Activated naive CD4-positive, alpha-beta T cell treated with Interleukin-2 at 50 U/mL for 16 hours (primary cell): ENCODE data around the gene WDR91.
A peak's percentile ranks its signal among the peaks of the same experiment; 100 is the strongest.

Source experiments
- DNase-seq: peaks from one replicate; pipeline ENCODE4 v3.0.0-alpha.2; 2020

WDR91 gene

DNA sequence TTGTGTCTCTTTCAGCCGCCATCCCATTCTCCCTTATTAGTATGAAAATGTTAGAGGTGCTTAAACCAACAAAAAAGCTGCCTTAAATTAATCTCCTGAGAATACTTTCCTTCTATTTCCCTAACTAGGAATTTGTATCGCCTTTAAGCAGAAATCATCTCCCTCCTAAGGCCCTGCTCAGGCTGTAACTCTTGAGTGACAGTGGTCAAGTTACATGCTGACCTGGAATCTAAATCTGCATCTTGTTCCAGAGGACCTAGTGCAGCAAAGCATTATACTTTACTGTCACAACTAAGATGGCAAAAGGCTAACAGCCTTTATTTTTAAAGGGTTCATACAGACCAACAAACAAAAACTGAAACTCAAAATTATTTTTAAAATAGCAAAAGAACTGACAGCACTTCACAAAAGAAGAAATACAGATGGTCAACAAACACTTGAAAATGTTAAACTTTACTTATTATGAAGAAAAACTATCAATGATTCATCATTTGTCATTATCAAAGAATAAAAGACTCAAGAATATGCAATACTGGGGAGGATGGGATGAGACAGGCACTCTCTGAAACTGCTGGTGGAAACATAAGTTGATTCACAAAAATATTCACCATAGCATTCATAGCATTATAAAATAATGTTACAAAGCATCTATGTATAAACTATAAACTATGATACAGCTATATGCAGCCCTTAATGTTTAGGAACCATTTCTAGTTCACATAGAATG is 51.8 kb downstream of the WDR91 start:
- DNase-seq: no peak

GRCh38 chr7:135158874-135159273 is 52.5 kb downstream of the WDR91 start:
- no peak for DNase-seq

GRCh38 chr7:135158141-135158655 is 53.1 kb downstream of the WDR91 start:
- no peak for DNase-seq

DNA sequence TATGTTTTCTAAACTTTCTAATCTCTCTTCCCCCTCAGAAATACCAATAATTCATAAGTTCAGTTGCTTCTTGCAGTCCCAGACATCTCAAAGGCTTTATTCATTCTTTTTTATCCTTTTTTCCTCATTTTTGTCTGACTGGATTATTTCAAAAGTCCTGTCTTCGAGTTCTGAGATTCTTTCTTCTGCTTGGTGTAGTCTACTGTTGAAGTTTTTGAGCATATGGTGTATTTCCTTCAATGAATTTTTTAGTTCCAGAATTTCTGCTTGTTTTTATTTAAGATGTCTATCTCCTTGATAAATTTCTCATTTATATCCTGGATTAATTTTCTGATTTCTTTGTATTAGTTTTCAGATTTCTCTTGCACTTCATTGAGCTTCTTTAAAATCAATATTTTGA is 55.0 kb downstream of the WDR91 start:
- no peak for DNase-seq

DNA sequence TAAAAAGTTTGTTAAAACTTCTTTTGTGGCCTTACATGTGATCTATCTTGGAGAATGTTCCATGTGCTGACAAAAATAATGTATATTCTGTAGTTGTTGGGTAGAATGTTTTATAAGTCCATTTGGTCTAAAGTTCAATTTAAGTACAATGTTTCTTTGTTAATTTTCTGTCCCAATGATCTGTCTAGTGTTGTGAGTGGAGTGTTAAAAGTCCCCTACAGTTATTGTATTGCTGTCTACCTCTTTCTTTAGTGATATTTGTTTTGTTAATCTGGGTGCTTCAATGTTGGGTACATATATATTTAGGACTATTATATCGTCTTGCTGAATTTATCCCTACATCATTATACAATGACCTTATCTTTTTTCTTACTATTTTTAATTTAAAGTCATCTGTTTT is 56.6 kb downstream of the WDR91 start:
- no peak for DNase-seq

GRCh38 chr7:135152442-135152841 is 58.9 kb downstream of the WDR91 start:
- DNase-seq: no peak

GRCh38 chr7:135151533-135151932 is 59.8 kb downstream of the WDR91 start:
- no peak for DNase-seq

DNA sequence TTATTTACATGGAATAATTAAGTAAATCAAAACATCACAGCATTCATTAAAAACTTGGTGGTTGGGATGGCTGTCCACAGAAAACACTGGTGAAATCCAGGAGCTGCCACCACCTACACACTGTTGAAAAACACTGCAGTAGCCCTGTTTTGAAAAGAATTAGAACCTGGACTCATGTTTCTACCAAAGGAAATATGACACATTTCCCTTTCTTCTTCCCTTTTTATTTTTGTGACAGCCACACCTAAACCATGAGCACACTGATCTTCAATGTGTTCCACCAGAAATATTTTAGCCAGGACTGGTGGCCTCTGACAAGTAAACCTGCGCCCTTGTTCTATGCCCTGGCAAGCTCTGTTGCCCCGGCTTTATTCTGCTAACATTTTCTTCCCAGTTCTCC is 60.2 kb downstream of the WDR91 start:
- DNase-seq: no peak

- DNase-seq: no peak
Observed at GRCh38 chr7:135150072-135150782, 61.1 kb downstream of the WDR91 start.

DNA sequence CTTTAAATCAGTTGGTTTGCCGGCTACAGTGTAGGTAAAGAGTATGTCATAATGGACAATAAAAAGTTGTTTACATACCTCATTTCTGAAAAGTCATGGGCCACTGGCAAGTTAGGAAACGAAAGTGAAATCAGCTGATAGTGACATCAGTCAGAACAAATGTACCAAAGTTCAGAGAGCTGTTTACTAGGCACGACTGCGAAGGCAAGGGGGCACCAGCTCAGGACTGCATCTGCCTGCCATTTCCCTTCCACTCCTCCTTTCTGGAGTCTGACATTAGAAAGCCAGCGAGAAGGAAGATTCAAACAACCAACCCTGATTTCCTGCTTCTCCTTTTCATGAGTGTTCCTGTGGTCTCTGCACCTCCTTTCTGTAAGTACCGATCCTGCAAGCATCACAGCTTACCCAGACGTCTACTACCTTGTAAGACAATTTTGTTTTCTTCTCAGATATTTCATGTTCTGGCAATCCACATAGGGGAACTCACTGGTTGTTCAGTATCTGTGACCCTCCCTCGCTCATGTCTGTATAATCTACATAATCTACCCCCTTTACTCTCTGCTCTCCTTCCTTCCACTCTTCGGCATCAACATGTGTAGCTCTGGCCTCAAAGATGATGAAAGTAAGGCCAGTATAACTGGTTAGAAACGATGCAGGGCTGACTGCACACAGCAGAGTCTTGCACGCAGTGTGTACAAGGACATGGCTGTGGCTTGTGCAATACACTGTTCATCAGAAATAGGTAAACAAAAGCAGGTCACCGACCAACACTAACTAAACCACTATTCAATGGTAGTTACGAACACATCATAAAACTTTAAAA is 63.2 kb downstream of the WDR91 start, which contains the start of gene TMEM140:
TSS of gene TMEM140 (plus strand) at position 174 of the 823 bp plus-strand sequence. CDS start 16,370 bp downstream, outside the sequence.
- DNase-seq: peak; percentile 61

GRCh38 chr7:135147341-135147898 is 63.9 kb downstream of the WDR91 start:
- DNase-seq: no peak

- no peak for DNase-seq
Observed at GRCh38 chr7:135143885-135144668, 67.2 kb downstream of the WDR91 start.
